Progenitor cell of endocrine pancreas (in vitro differentiated cells): Measurements from ENCODE around the gene POLR3K. TPM values are rescaled to one million over a fixed set of nuclear protein-coding genes. Genes with fewer than 3 reads are reported as not detected.
A peak's percentile ranks its signal among the peaks of the same experiment; 100 is the strongest.

Source experiments
- DNase-seq: peaks from one replicate; pipeline ENCODE4 v3.0.0; 2021; ENCODE audit warnings: low spot score; ENCODE audit not compliant: unreplicated experiment
- H3K27ac Mint-ChIP-seq: 2 replicates; pipeline ENCODE4 v1.8.0; 2021; ENCODE audit warnings: mild to moderate bottlenecking, moderate library complexity, mixed read lengths
- H3K27me3 Mint-ChIP-seq: 2 replicates; pipeline ENCODE4 v1.8.0; 2021; ENCODE audit warnings: mixed read lengths
- H3K36me3 Mint-ChIP-seq: 2 replicates; pipeline ENCODE4 v1.8.0; 2022; ENCODE audit warnings: mixed read lengths; ENCODE audit not compliant: insufficient read depth
- H3K4me1 Mint-ChIP-seq: 2 replicates; pipeline ENCODE4 v1.8.0; 2021; ENCODE audit warnings: low read depth, mixed read lengths
- H3K4me3 Mint-ChIP-seq: 2 replicates; pipeline ENCODE4 v1.8.0; 2021; ENCODE audit warnings: low read depth, mild to moderate bottlenecking, moderate library complexity, mixed read lengths
- H3K9me3 Mint-ChIP-seq: 2 replicates; pipeline ENCODE4 v1.8.0; 2021; ENCODE audit warnings: low read depth, mixed read lengths
- CTCF ChIP-seq: fragments of 200-600 bp; sonication (generic); IDR thresholded peaks from one replicate; pipeline ENCODE4 v1.5.0; 2021; ENCODE audit warnings: antibody characterized with exemption, mild to moderate bottlenecking; ENCODE audit not compliant: unreplicated experiment
- microRNA-seq: library from miRNA; unstranded; fragments of <30 nt; microRNA quantifications from one replicate; pipeline ENCODE4 v1.1.0, GENCODE V29; 2020; ENCODE audit warnings: borderline number of aligned reads; ENCODE audit not compliant: unreplicated experiment
- total RNA-seq: library from RNA; stranded (reverse); gene quantifications from 2 replicates; pipeline ENCODE4 v1.2.1, GENCODE V29; 2021

The POLR3K gene
- total RNA-seq, 1 donor from 2014 or later, result 11.1 TPM

GRCh38 chr16:9903-10665 is 43.3 kb downstream of the POLR3K start:
- Mint-ChIP-seq H3K9me3 (no peaks in the 10 kb centered on the region), H3K27ac (no peak overlapping the region), H3K4me3 (peak overlapping the region; percentile 56), H3K27me3 (no peaks in the 10 kb centered on the region), H3K36me3 (no peaks in the 10 kb centered on the region), H3K4me1 (no peaks in the 10 kb centered on the region)
- no peak for TF ChIP-seq CTCF
- DNase-seq, result no peak

Small RNAs within 50 kb of the gene (microRNA-seq; reads per million reads assigned to microRNA genes)
- not detected for gene MIR6859-4

Other genes with a start within 250 kb of the POLR3K start
- gene SNRNP25, start 220 bp upstream of the POLR3K start, total RNA-seq, result 52.0 and 53.9 TPM in 2 replicates
- 51.3 and 58.2 TPM in 2 replicates for gene RHBDF1, start 19.0 kb upstream of the POLR3K start, total RNA-seq
- gene MPG, start 24.6 kb upstream of the POLR3K start, total RNA-seq, result 32.4 and 35.2 TPM in 2 replicates
- gene NPRL3, start 85.1 kb upstream of the POLR3K start, total RNA-seq, result 55.0 and 60.8 TPM in 2 replicates
- gene HBZ, start 99.0 kb upstream of the POLR3K start, total RNA-seq, result not detected in 2 replicates
- gene HBM, start 112.4 kb upstream of the POLR3K start, total RNA-seq, result not detected in 2 replicates
- gene HBA2, start 119.3 kb upstream of the POLR3K start, total RNA-seq, result not detected in 2 replicates
- gene HBA1, start 123.1 kb upstream of the POLR3K start, total RNA-seq, result not detected in 2 replicates
- gene HBQ1, start 126.9 kb upstream of the POLR3K start, total RNA-seq, result 0.60 and 0.84 TPM in 2 replicates
- 229 and 230 TPM in 2 replicates for gene LUC7L, start 175.8 kb upstream of the POLR3K start, total RNA-seq
- gene FAM234A, start 181.2 kb upstream of the POLR3K start, total RNA-seq, result 127 and 129 TPM in 2 replicates
- gene RGS11, start 222.3 kb upstream of the POLR3K start, total RNA-seq, result 2.4 TPM in 2 replicates
- gene ARHGDIG, start 227.0 kb upstream of the POLR3K start, total RNA-seq, result 6.0 and 6.5 TPM in 2 replicates
- 3.8 TPM in 2 replicates for gene PDIA2, start 229.6 kb upstream of the POLR3K start, total RNA-seq